ENCODE data around the gene SEPTIN8.

GRCh38 chr5:132785365-132785764 is 8.3 kb upstream of the SEPTIN8 start:
- TF ChIP-seq POLR2AphosphoS5 (IDR thresholded peaks at IDR 0.05) (no peak), CTCF (IDR thresholded peaks at IDR 0.05 in 8 of 11, conservative IDR thresholded peaks at IDR 0.05 in 3 of 11) (no peak), POLR2A (IDR thresholded peaks at IDR 0.05) (no peak)
